ENCODE data around the gene ZNF648.
"Not testable (repeated sequence)": the region's sequence is repeated elsewhere in the genome, so short reads cannot be mapped to it uniquely, and the experiment has no call there.

ZNF648 gene

GRCh38 chr1:182015360-182015759, 46.2 kb downstream of the ZNF648 start:
- no peak for DNase-seq

GRCh38 chr1:182010800-182011370, 50.6 kb downstream of the ZNF648 start:
- not testable (repeated sequence) for DNase-seq

- not testable (repeated sequence) for DNase-seq
These were observed 56.1 kb downstream of the ZNF648 start for GRCh38 chr1:182005398-182005797.

- DNase-seq: no peak
These were observed 56.9 kb downstream of the ZNF648 start for GRCh38 chr1:182004601-182005000.

Data from NCI-H1417 treated with DMSO at 0.1 percent for 48 hours (cell line).